CD4-positive, alpha-beta memory T cell (primary cell): ENCODE data around the gene SAV1. TPM values are rescaled to one million over a fixed set of nuclear protein-coding genes. Genes with fewer than 3 reads are reported as not detected.

Experiments
- CTCF ChIA-PET: fragments of 350-600 bp; sonication (Branson Sonifier 250); formaldehyde crosslinking; loops from one replicate; lab custom pipeline; 2021; ENCODE audit warnings: inconsistent platforms; ENCODE audit not compliant: partially characterized antibody; lab: Charles Lee
- POLR2A ChIA-PET: fragments of 350-600 bp; sonication (Branson Sonifier 250); formaldehyde crosslinking; loops from one replicate; lab custom pipeline; 2021; ENCODE audit not compliant: partially characterized antibody; lab: Charles Lee
- DNase-seq, 5 donors: peaks; one replicate each; pipeline versions ENCODE4 v3.0.0 to v3.0.0-alpha.2; 2020 to 2022; ENCODE audit warnings: mixed read lengths in 1 of 5
- H3K27ac ChIP-seq: one replicate; pipeline ENCODE4 v1.7.0; 2013; ENCODE audit warnings: low read depth, low read length
- H3K27me3 ChIP-seq: 2 replicates; pipeline ENCODE4 v1.7.0; 2013; ENCODE audit warnings: mild to moderate bottlenecking, low read length, moderate library complexity; ENCODE audit not compliant: insufficient read depth
- H3K36me3 ChIP-seq: 2 replicates; pipeline ENCODE4 v1.7.0; 2013; ENCODE audit warnings: mild to moderate bottlenecking, low read length, moderate library complexity; ENCODE audit not compliant: insufficient read depth
- H3K4me1 ChIP-seq: 2 replicates; pipeline ENCODE4 v1.7.0; 2013; ENCODE audit warnings: mild to moderate bottlenecking, low read length, moderate library complexity; ENCODE audit not compliant: insufficient read depth
- H3K4me3 ChIP-seq, 2 donors: one replicate each; pipeline ENCODE4 v1.7.0; 2013; ENCODE audit warnings: low read length in 2 of 2, mild to moderate bottlenecking in 1 of 2
- H3K9me3 ChIP-seq, 2 donors: one replicate each; pipeline ENCODE4 v1.7.0; 2013; ENCODE audit warnings: low read length in 2 of 2, control low read depth in 1 of 2; ENCODE audit not compliant: control insufficient read depth in 1 of 2
- H3K27ac Mint-ChIP-seq, 7 donors: one replicate each; pipeline ENCODE4 v1.8.0; 2020 to 2021; ENCODE audit warnings: mixed read lengths in 7 of 7, mild to moderate bottlenecking in 6 of 7, inconsistent platforms in 3 of 7, moderate library complexity in 3 of 7
- H3K27me3 Mint-ChIP-seq, 2 donors: one replicate each; pipeline ENCODE4 v1.8.0; 2020 to 2021; ENCODE audit warnings: mixed read lengths in 2 of 2
- H3K36me3 Mint-ChIP-seq, 2 donors: one replicate each; pipeline ENCODE4 v1.8.0; 2020 to 2021; ENCODE audit warnings: mixed read lengths in 2 of 2, inconsistent platforms in 1 of 2, mild to moderate bottlenecking in 1 of 2
- H3K4me1 Mint-ChIP-seq, 4 donors: one replicate each; pipeline ENCODE4 v1.8.0; 2020 to 2021; ENCODE audit warnings: mixed read lengths in 4 of 4, mild to moderate bottlenecking in 1 of 4
- H3K4me3 Mint-ChIP-seq, 8 donors: one replicate each; pipeline ENCODE4 v1.8.0; 2020 to 2021; ENCODE audit warnings: mixed read lengths in 8 of 8, mild to moderate bottlenecking in 7 of 8, moderate library complexity in 6 of 8, inconsistent platforms in 3 of 8
- H3K9me3 Mint-ChIP-seq, 8 donors: one replicate each; pipeline ENCODE4 v1.8.0; 2020 to 2021; ENCODE audit warnings: mixed read lengths in 8 of 8, mild to moderate bottlenecking in 5 of 8, inconsistent platforms in 3 of 8, moderate library complexity in 1 of 8
- intact Hi-C: fragments of 100-400 bp; cut with micrococcal nuclease; formaldehyde crosslinking; loops from one replicate; pipeline ENCODE4 v1.15.1; 2023
- polyA plus RNA-seq, 2 donors: library from polyadenylated mRNA; unstranded; fragments of 300-500 nt; fragmentation: Illumina TruSeq; gene quantifications; one replicate each; pipeline ENCODE4 v1.2.3, GENCODE V29; 2021
- total RNA-seq, 2 experiments: library from RNA; stranded (reverse); gene quantifications; one replicate each; pipeline ENCODE4 v1.2.3, GENCODE V29; 2021

The SAV1 gene
- 10 to 100 TPM; 13.9 to 14.5 TPM for total RNA-seq
- polyA plus RNA-seq = 10 to 100 TPM; 13.3 to 14.1 TPM

DNA sequence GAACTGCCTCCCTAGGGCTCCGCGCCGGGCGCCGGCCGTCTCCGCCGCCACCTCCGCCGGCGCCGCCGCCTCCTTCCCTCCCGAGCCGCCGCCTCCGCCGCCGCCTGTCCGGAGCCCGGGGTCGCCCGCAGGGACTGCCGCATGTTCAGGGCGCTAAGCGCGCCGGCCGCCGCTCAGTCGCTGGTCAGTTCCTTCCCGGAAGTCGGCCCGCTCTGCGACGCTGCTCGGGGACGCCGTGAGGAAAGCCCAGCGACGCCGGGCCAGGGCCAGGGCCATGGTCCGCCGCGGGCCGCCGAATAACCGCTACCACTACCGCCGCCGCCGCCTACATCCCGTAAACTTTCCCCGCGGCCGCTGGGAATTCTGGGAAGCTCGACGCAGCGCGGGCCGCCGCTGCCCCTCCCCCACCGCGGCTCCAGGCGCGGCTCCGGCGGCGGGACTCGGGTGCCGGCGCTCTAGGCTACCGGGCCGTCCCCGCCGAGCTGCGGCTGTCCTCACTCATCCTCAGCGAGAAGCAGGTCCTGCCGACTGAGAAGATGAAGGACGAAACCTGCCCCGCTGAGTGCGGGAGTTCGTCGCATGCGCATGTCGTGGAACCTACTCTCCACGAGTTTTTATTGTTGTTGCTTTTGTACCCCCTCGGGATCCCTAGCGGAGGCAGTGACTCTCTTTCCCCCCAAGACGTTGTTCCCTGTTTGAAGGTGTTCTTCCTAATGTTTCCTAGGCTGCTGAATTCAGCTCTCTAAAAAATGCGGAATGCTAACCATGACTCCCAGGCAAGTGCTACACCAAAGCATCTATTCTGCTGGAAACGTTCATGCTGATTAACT, at the start of gene SAV1:
Gene SAV1, minus strand, starts transcription at position 311 of the 830 bp plus-strand sequence. CDS start 339 bp downstream, outside the sequence.
- ChIA-PET POLR2A (no interaction called here), CTCF (interaction anchor here (0.6 kb wide), 1 partner anchor 69 kb away, joined by 4 read pairs; no protein-coding TSS in a partner anchor)
- Histone ChIP-seq H3K36me3 (no peaks in the 10 kb centered on the region), H3K4me1 (peaks cover 19% of the 10 kb centered on the region), H3K4me3 (peak within 1 kb of the TSS; percentile 48 to 70), H3K9me3 (no peaks in the 10 kb centered on the region), H3K27me3 (no peaks in the 10 kb centered on the region), H3K27ac (peak within 1 kb of the TSS; percentile 52)
- intact Hi-C loops = loop anchor here (1.0 to 5.0 kb wide), 3 partner anchors 59 to 164 kb away; partner anchors contain the start of gene NIN
- peak; percentile 41 to 50 (median 45) for DNase-seq
- no peaks in the 10 kb centered on the region for H3K27me3 Mint-ChIP-seq
- H3K36me3 Mint-ChIP-seq = peaks cover 9 to 10% of the 10 kb centered on the region in 2 donors
- H3K4me1 Mint-ChIP-seq = peaks cover 14 to 20% (median 20%) of the 10 kb centered on the region in 4 donors
- H3K4me3 Mint-ChIP-seq = peak within 1 kb of the TSS in 2 of 8 donors; percentile 94 to 96
- H3K27ac Mint-ChIP-seq = peak within 1 kb of the TSS in 6 of 7 donors; percentile 89 to 95 (median 92)
- peaks cover 0 to 1% (median 0%) of the 10 kb centered on the region in 8 donors for H3K9me3 Mint-ChIP-seq

DNA sequence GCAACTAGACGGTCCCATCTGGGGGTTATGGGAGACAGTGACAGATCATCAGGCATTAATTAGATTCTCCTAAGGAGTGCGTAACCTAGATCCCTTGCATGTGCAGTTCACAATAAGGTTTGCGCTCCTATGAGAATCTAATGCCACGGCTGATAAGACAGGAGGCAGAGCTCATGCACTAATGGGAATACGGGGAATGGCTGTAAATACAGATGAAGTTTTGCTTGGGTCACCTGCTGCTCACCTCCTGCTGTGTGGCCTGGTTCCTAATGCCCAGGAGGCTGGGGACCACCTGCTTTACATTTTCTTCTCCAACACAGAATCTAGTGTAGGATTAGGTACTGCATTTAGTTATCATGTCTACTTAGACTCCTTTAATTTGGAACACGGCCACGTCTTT, 49.7 kb upstream of the SAV1 start:
- peaks cover 0 to 1% of the 10 kb centered on the region in 2 donors for H3K27me3 Mint-ChIP-seq
- H3K9me3 ChIP-seq = no peaks in the 10 kb centered on the region
- H3K4me1 ChIP-seq = no peaks in the 10 kb centered on the region
- peaks cover 0 to 2% (median 0%) of the 10 kb centered on the region in 4 donors for H3K4me1 Mint-ChIP-seq
- no peaks in the 10 kb centered on the region for H3K27me3 ChIP-seq
- H3K36me3 ChIP-seq = peaks cover 5% of the 10 kb centered on the region
- ChIA-PET CTCF (interaction anchor here (1.2 kb wide), 2 partner anchors 10 to 36 kb away, joined by 3 read pairs; no protein-coding TSS in a partner anchor), POLR2A (interaction anchor here (0.8 kb wide), 1 partner anchor 9 kb away, joined by 3 read pairs; no protein-coding TSS in a partner anchor)
- H3K4me3 ChIP-seq = no peak overlapping the region
- DNase-seq = no peak
- H3K36me3 Mint-ChIP-seq = peaks cover 19 to 21% of the 10 kb centered on the region in 2 donors
- no peaks in the 10 kb centered on the region for H3K9me3 Mint-ChIP-seq
- H3K27ac ChIP-seq = no peak overlapping the region
- peak overlapping the region in 1 of 7 donors; percentile 39 for H3K27ac Mint-ChIP-seq
- intact Hi-C loops = no loop called here
- H3K4me3 Mint-ChIP-seq = no peak overlapping the region

DNA sequence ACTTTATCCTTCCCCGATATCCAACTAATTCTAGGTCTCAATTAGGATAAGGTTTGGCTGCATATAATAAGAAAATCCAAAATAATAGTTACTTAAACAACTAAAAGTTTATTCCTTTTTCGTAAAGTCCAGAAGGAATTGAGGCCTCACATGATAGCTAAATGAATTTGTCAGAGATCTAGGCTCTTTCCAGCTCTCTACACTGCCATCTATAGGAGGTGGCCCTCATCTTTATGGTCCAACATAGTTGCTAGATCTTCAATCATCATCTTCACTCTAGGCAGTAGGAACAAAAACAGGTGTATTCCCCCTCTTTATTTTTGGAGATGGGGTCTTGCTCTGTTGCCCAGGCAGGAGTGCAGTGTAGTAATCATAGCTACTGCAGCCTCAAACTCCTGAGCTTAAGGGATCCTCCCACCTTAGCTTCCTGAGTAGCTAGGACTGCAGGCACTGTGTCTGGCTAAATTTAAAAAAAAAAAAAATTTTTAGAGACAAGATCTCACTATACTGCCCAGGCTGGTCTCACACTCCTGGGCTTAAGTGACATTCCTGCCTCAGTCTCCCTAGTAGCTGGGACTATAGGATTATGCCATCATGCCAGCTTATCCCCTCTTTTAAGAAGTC, 46.5 kb upstream of the SAV1 start:
- no peaks in the 10 kb centered on the region for H3K9me3 Mint-ChIP-seq
- CTCF ChIA-PET = interaction anchor here (0.6 to 3.3 kb wide), 23 partner anchors 9 to 393 kb away, joined by 3 to 16 read pairs (median 4); no protein-coding TSS in a partner anchor

DNA sequence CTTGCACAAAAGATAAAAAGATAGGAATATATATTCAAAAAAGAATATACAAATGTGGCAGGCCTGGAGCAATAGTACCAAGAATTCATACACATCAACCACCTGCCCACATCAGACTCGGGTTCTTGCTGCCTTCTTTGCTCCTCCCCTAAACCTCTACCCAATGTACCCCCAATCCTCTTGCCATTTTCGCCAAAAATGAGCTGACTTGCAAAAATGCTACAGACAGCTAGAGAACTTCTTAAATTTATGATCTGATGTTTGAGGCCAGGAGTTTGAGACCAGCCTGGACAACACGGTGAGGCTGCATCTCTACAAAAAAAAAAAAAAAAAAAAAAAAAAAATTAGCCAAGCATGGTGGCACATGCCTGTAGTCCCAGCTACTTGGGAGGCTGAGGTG, 42.9 kb upstream of the SAV1 start:
- no peaks in the 10 kb centered on the region for H3K36me3 Mint-ChIP-seq
- POLR2A ChIA-PET = interaction anchor here (0.7 kb wide), 1 partner anchor 34 kb away, joined by 4 read pairs; no protein-coding TSS in a partner anchor

More for the DNA sequence above, 46.5 kb upstream of the SAV1 start:
- intact Hi-C loops = no loop called here
- Histone ChIP-seq H3K27ac (no peak overlapping the region), H3K4me1 (no peaks in the 10 kb centered on the region), H3K4me3 (no peak overlapping the region), H3K9me3 (no peaks in the 10 kb centered on the region), H3K27me3 (no peaks in the 10 kb centered on the region), H3K36me3 (no peaks in the 10 kb centered on the region)
- H3K27me3 Mint-ChIP-seq = peaks cover 0 to 1% of the 10 kb centered on the region in 2 donors
- no peak overlapping the region for H3K4me3 Mint-ChIP-seq
- peak in 3 of 5 donors; percentile 4 to 14 (median 12) for DNase-seq
- H3K36me3 Mint-ChIP-seq = no peaks in the 10 kb centered on the region
- peaks cover 0 to 2% (median 0%) of the 10 kb centered on the region in 4 donors for H3K4me1 Mint-ChIP-seq
- no peak overlapping the region for H3K27ac Mint-ChIP-seq
- POLR2A ChIA-PET = interaction anchor here (1.1 kb wide), 1 partner anchor 12 kb away, joined by 3 read pairs; no protein-coding TSS in a partner anchor

DNA sequence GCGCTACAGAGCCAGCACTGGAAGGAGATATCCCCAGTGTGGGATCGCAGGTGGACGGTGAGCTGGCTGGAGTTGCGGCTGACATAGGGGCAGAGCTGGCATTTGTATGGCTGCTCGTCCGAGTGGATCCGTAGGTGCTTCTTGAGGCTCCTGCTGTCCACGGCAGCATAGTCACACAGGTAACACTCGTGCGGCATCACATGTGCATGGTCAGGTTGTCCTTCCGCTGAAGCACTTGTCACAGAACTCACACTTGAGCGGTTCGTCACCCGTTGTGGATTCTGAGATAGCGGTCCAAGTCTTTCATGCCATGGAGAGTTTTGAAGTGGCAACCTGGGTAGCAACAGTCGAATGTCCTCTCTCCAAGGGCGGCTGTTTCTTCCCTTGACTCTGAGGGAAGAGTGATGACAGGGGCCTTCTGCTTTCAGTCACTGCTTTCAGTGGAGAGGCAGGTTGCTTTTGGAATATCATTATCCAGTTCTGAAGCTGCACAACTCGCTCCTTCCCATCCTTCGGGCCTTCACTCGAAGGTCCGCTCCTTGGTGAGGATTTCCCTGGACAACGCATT, 37.0 kb upstream of the SAV1 start:
- DNase-seq = no peak
- peaks cover 0 to under 1% (median 0%) of the 10 kb centered on the region in 8 donors for H3K9me3 Mint-ChIP-seq
- H3K27me3 ChIP-seq = no peaks in the 10 kb centered on the region
- no peaks in the 10 kb centered on the region for H3K36me3 ChIP-seq
- H3K4me1 ChIP-seq = no peaks in the 10 kb centered on the region
- H3K36me3 Mint-ChIP-seq = no peaks in the 10 kb centered on the region
- no peak overlapping the region for H3K27ac ChIP-seq
- H3K4me3 Mint-ChIP-seq = no peak overlapping the region
- intact Hi-C loops = no loop called here
- ChIA-PET CTCF (no interaction called here), POLR2A (no interaction called here)
- no peaks in the 10 kb centered on the region for H3K9me3 ChIP-seq
- no peaks in the 10 kb centered on the region for H3K4me1 Mint-ChIP-seq
- H3K4me3 ChIP-seq = no peak overlapping the region
- H3K27ac Mint-ChIP-seq = no peak overlapping the region
- H3K27me3 Mint-ChIP-seq = peaks cover 10 to 13% of the 10 kb centered on the region in 2 donors

More for the DNA sequence above, 42.9 kb upstream of the SAV1 start:
- no peak for DNase-seq
- intact Hi-C loops = no loop called here
- no peaks in the 10 kb centered on the region for H3K9me3 Mint-ChIP-seq
- no peaks in the 10 kb centered on the region for H3K36me3 ChIP-seq
- H3K27ac ChIP-seq = no peak overlapping the region
- H3K4me3 Mint-ChIP-seq = no peak overlapping the region
- CTCF ChIA-PET = interaction anchor here (0.9 to 1.7 kb wide), 5 partner anchors 9 to 111 kb away, joined by 3 read pairs; no protein-coding TSS in a partner anchor
- peaks cover 0 to 2% (median 0%) of the 10 kb centered on the region in 4 donors for H3K4me1 Mint-ChIP-seq
- H3K27ac Mint-ChIP-seq = no peak overlapping the region
- H3K4me1 ChIP-seq = no peaks in the 10 kb centered on the region
- no peaks in the 10 kb centered on the region for H3K9me3 ChIP-seq
- H3K27me3 Mint-ChIP-seq = peaks cover 1% of the 10 kb centered on the region in 2 donors
- H3K4me3 ChIP-seq = no peak overlapping the region
- H3K27me3 ChIP-seq = no peaks in the 10 kb centered on the region

DNA sequence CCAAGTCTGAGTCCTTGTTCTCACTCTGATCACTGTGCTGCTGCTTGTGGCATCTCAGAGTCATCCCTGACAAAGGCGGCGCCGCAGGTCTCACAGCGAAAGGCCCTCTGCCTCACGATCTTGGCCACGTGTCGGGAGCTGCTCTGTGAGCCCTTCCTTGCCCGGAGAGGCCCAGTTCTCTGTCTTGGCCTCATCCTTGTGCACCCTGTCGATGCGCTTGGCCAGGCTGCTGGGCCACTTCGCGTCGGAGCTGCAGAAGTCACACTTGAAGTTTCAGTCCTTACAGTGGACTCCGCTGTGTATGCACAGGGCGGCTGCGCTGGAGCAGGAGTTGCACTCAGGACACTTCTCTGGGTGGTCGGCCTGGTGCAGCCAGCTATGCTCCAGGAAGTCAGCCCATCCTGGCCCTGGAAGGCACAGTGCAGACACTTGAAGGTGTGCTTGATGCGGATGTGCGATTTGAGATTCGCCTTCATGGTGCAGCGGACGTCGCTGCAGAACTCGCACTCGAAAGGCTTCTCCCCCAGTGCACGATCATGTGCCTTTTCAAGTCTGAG, 36.4 kb upstream of the SAV1 start:
- Mint-ChIP-seq H3K27ac (no peak overlapping the region), H3K4me1 (no peaks in the 10 kb centered on the region), H3K27me3 (peaks cover 10 to 16% of the 10 kb centered on the region in 2 donors), H3K9me3 (peaks cover 0 to 5% (median 0%) of the 10 kb centered on the region in 8 donors), H3K4me3 (no peak overlapping the region), H3K36me3 (no peaks in the 10 kb centered on the region)
- Histone ChIP-seq H3K36me3 (no peaks in the 10 kb centered on the region), H3K4me3 (no peak overlapping the region), H3K4me1 (no peaks in the 10 kb centered on the region), H3K9me3 (no peaks in the 10 kb centered on the region), H3K27ac (no peak overlapping the region), H3K27me3 (no peaks in the 10 kb centered on the region)
- intact Hi-C loops = no loop called here
- CTCF ChIA-PET = no interaction called here
- POLR2A ChIA-PET = no interaction called here
- no peak for DNase-seq
